A673 (cell line): Measurements from ENCODE around the gene VANGL1. TPM values are rescaled to one million over a fixed set of nuclear protein-coding genes. Genes with fewer than 3 reads are reported as not detected.

Experiments
- BruUV-seq: library from RNA; stranded (reverse); fragments of 400-500 nt; replicated peaks from 2 replicates; lab custom pipeline; 2021; lab: Mats Ljungman, UMichigan
- CTCF ChIA-PET: fragments of 300-600 bp; sonication (Branson Sonifier 250); formaldehyde crosslinking; loops from one replicate; lab custom pipeline; 2022; ENCODE audit warnings: antibody characterized with exemption; lab: Charles Lee
- POLR2A ChIA-PET: fragments of 300-600 bp; sonication (Branson Sonifier 250); formaldehyde crosslinking; loops from one replicate; lab custom pipeline; 2022; ENCODE audit warnings: antibody characterized with exemption; ENCODE audit not compliant: low non-redundant PET; lab: Charles Lee
- DNase-seq: peaks from one replicate; pipeline ENCODE4 v3.0.0-alpha.2; 2015; ENCODE audit warnings: low spot score
- H3K27ac ChIP-seq: fragments of 200-600 bp; sonication (generic); 2 replicates; pipeline ENCODE4 v1.5.1; 2016; ENCODE audit warnings: mixed run types, low read depth, mild to moderate bottlenecking, mixed read lengths, antibody characterized with exemption, low read length; ENCODE audit not compliant: poor library complexity, severe bottlenecking
- H3K27me3 ChIP-seq: fragments of 200-600 bp; sonication (generic); replicated peaks from 2 replicates; pipeline ENCODE4 v1.6.1; 2017; ENCODE audit warnings: mixed run types, low read depth, mild to moderate bottlenecking, mixed read lengths, antibody characterized with exemption, low read length; ENCODE audit not compliant: insufficient read depth, poor library complexity
- H3K36me3 ChIP-seq: fragments of 200-600 bp; sonication (generic); 2 replicates; pipeline ENCODE4 v1.6.1; 2016; ENCODE audit warnings: mixed run types, mild to moderate bottlenecking, mixed read lengths, antibody characterized with exemption, low read length; ENCODE audit not compliant: insufficient read depth, poor library complexity, severe bottlenecking
- H3K4me1 ChIP-seq: fragments of 200-600 bp; sonication (generic); 2 replicates; pipeline ENCODE4 v1.6.1; 2017; ENCODE audit warnings: mixed run types, mild to moderate bottlenecking, mixed read lengths, antibody characterized with exemption, low read length; ENCODE audit not compliant: insufficient read depth, poor library complexity, severe bottlenecking
- H3K4me3 ChIP-seq: fragments of 200-600 bp; sonication (generic); 2 replicates; pipeline ENCODE4 v1.5.1; 2016; ENCODE audit warnings: low read depth, mixed run types, mild to moderate bottlenecking, mixed read lengths, low read length; ENCODE audit not compliant: poor library complexity, severe bottlenecking
- H3K9me3 ChIP-seq: fragments of 200-600 bp; sonication (generic); 2 replicates; pipeline ENCODE4 v1.6.1; 2016; ENCODE audit warnings: mixed run types, low read depth, mild to moderate bottlenecking, mixed read lengths, antibody characterized with exemption, low read length; ENCODE audit not compliant: poor library complexity, severe bottlenecking
- CTCF ChIP-seq: fragments of 300-800, 200-600 bp; sonication (generic); conservative IDR thresholded peaks from 2 replicates; pipeline ENCODE4 v1.5.1; 2017; ENCODE audit warnings: low read depth, mild to moderate bottlenecking, antibody characterized with exemption, low read length, moderate library complexity, mixed read lengths
- EZH2 ChIP-seq: fragments of 200-600 bp; sonication (generic); IDR thresholded peaks from 2 replicates; pipeline ENCODE4 v1.6.1; 2017; ENCODE audit warnings: borderline replicate concordance, low read depth, mild to moderate bottlenecking, mixed read lengths, antibody characterized with exemption, low read length; ENCODE audit not compliant: poor library complexity, severe bottlenecking
- intact Hi-C: fragments of 100-400 bp; cut with micrococcal nuclease; formaldehyde crosslinking; loops from one replicate; pipeline ENCODE4 v1.10.0; 2022; ENCODE audit not compliant: unreplicated experiment
- total RNA-seq: library from RNA; stranded (reverse); gene quantifications from 2 replicates; pipeline ENCODE4 v1.2.3, GENCODE V29; 2021

The VANGL1 gene
- total RNA-seq, 1 experiment from 2014 or later: 20.0 TPM

- ChIA-PET POLR2A (no interaction called here), CTCF (no interaction called here)
- TF ChIP-seq CTCF: no peak
- TF ChIP-seq EZH2: no peak
- Histone ChIP-seq H3K4me3 (no peak overlapping the region), H3K9me3 (no peaks in the 10 kb centered on the region), H3K4me1 (no peaks in the 10 kb centered on the region), H3K36me3 (no peaks in the 10 kb centered on the region), H3K27ac (no peak overlapping the region), H3K27me3 (no peaks in the 10 kb centered on the region)
- intact Hi-C loops: no loop called here
- DNase-seq: no peak
- BruUV-seq: no TSS peak
These were observed 37.3 kb upstream of the VANGL1 start for GRCh38 chr1:115604508-115604907.

DNA sequence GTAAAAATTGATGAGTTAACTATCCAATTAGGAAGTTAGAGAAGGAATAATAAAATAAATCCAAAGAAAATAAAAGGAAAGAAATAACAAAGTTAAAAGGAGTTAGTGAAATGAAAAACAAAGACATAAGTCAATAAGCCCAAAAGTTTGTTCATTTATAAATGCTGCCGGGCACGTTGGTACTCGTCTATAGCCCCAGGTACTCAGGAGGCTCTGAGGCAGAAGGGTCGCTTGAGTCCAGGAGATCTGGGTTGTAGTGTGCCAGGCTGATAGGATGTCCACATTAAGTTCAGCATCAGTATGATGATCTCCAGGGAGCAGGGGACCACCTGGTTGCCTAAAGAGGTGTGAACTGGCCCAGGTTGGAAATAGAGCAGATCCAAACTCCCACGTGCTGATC, 35.5 kb upstream of the VANGL1 start:
- ChIA-PET CTCF (no interaction called here), POLR2A (no interaction called here)
- Histone ChIP-seq H3K36me3 (no peaks in the 10 kb centered on the region), H3K27me3 (no peaks in the 10 kb centered on the region), H3K27ac (no peak overlapping the region), H3K4me1 (no peaks in the 10 kb centered on the region), H3K9me3 (no peaks in the 10 kb centered on the region), H3K4me3 (no peak overlapping the region)
- intact Hi-C loops: loop anchor here (5.0 kb wide), 1 partner anchor 891 kb away; no protein-coding TSS in a partner anchor
- BruUV-seq: no TSS peak
- no peak for DNase-seq
- TF ChIP-seq CTCF: no peak

DNA sequence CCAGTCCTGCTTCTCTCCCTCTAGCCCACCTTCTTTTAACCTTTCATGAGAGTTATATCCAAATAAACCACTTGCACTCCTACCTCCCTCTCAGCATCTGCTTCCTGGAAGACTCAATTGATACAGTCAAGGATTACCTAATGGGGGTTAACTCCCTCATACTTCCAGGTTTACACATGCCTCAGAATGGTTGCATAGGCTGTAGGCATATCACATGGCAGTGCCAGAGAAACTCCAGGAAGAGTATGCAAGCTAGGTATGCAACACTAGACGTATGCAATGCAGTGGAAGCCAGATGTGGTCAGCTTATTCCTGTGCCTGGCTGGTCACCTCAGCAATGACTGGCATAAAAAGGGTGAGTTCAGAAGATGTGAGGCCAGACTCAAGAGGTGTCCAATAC, 32.7 kb upstream of the VANGL1 start:
- no peaks in the 10 kb centered on the region for H3K9me3 ChIP-seq
- POLR2A ChIA-PET: no interaction called here
- TF ChIP-seq CTCF: no peak
- no peak for TF ChIP-seq EZH2
- no peaks in the 10 kb centered on the region for H3K27me3 ChIP-seq
- intact Hi-C loops: loop anchor here (2.0 to 5.0 kb wide), 2 partner anchors 156 to 888 kb away; no protein-coding TSS in a partner anchor
- BruUV-seq: no TSS peak
- no peaks in the 10 kb centered on the region for H3K36me3 ChIP-seq
- CTCF ChIA-PET: interaction anchor here (1.2 to 2.0 kb wide), 3 partner anchors 97 to 890 kb away, joined by 3 to 29 read pairs (median 17); no protein-coding TSS in a partner anchor
- H3K4me3 ChIP-seq: no peak overlapping the region
- H3K4me1 ChIP-seq: no peaks in the 10 kb centered on the region
- no peak overlapping the region for H3K27ac ChIP-seq
- no peak for DNase-seq
